Measurements from ENCODE around the gene WDR33. TPM values are rescaled to one million over a fixed set of nuclear protein-coding genes. Genes with fewer than 3 reads are reported as not detected.
"Not testable (repeated sequence)": the region's sequence is repeated elsewhere in the genome, so short reads cannot be mapped to it uniquely, and the experiment has no call there.

WDR33 gene
- total and polyA plus RNA-seq, 9 donors, result 16.3 to 56.2 (median 46.7) TPM

DNA sequence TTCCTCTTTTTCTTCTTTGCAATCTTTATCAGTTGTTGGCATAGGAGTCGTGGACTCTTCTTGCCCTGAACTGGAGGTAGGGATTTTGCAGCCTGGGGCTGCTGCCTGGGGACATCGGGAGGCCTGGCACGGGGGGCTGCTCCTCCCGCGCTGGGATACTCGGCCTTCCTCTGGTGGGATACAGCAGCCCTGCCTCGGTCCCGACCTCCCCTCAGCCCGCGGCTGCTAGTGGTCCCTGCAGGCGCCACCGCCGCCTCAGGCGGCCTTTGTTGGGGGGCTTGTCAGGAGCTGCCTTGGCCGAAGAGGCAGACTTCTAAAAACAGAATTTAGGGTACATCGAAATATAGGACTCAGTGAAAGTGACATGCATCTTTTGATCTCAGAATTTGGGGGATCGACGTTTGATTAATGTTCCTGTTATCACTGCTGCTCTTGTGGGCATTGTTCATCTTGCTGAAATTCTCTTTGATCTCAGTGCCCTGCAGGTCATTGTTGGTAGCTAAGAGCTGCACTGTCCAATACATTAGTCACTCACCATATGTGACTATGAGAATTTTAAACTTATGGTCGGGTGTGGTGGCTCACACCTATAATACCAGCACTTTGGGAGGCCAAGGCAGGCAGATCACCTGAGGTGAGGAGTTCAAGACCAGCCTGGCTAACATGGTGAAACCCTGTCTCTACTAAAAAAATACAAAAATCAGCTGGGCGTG, 30.7 kb upstream of the WDR33 start:
- H3K4me1 ChIP-seq (ENCODE audit: insufficient read depth), result no peaks in the 10 kb centered on the region
- no peaks in the 10 kb centered on the region for H3K9me3 ChIP-seq
- no peaks in the 10 kb centered on the region for H3K36me3 ChIP-seq
- H3K4me3 ChIP-seq, result no peak overlapping the region
- TF ChIP-seq EP300 (IDR thresholded peaks at IDR 0.05) (no peak), POLR2A (IDR thresholded peaks at IDR 0.05) (no peak)
- TF ChIP-seq, protein P1, sequence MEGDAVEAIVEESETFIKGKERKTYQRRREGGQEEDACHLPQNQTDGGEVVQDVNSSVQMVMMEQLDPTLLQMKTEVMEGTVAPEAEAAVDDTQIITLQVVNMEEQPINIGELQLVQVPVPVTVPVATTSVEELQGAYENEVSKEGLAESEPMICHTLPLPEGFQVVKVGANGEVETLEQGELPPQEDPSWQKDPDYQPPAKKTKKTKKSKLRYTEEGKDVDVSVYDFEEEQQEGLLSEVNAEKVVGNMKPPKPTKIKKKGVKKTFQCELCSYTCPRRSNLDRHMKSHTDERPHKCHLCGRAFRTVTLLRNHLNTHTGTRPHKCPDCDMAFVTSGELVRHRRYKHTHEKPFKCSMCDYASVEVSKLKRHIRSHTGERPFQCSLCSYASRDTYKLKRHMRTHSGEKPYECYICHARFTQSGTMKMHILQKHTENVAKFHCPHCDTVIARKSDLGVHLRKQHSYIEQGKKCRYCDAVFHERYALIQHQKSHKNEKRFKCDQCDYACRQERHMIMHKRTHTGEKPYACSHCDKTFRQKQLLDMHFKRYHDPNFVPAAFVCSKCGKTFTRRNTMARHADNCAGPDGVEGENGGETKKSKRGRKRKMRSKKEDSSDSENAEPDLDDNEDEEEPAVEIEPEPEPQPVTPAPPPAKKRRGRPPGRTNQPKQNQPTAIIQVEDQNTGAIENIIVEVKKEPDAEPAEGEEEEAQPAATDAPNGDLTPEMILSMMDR (IDR thresholded peaks at IDR 0.05), result no peak
- 68 to 80% (median 74%) methylated on average over 20 of the region's 20 CpGs for WGBS, 3 donors
- intact Hi-C loops (cut with DNase I), result loop anchor here in 1 of 4 donors (10.0 kb wide), 1 partner anchor 317 kb away; the partner anchor contains the start of gene IWS1
- no peaks in the 10 kb centered on the region for H3K27me3 ChIP-seq
- no peak for DNase-seq
- H3K27ac ChIP-seq, result no peak overlapping the region

DNA sequence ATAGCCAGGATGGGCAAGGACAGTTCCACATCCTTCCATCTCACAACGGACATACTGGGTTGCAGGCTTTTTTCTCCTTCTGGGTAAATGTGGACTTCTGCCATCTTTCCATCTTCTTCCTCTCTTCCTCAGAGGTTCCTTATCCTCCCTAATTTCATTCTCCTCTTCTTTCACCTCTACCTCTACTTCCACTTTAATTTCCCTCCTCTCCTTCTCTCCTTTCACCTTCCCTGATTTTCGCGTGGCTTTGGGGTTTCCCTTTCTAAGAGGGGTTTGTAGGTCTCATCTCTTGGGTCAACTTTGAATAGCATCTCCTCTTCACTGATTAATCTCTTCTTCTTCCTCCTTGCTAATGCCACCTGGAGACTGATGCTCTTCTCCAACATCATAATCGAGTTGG, 29.9 kb upstream of the WDR33 start:
- Histone ChIP-seq H3K27ac (no peak overlapping the region), H3K27me3 (no peaks in the 10 kb centered on the region), H3K4me3 (no peak overlapping the region), H3K4me1 (ENCODE audit: insufficient read depth) (no peaks in the 10 kb centered on the region), H3K9me3 (no peaks in the 10 kb centered on the region), H3K36me3 (no peaks in the 10 kb centered on the region)
- WGBS, 3 donors, result 90 to 93% (median 93%) methylated on average over 4 of the region's 4 CpGs
- no peak for DNase-seq
- TF ChIP-seq EP300 (IDR thresholded peaks at IDR 0.05), result no peak
- TF ChIP-seq POLR2A (IDR thresholded peaks at IDR 0.05), result no peak
- TF ChIP-seq, protein P1 (IDR thresholded peaks at IDR 0.05), result no peak
- intact Hi-C loops (cut with DNase I), result loop anchor here in 1 of 4 donors (10.0 kb wide), 1 partner anchor 316 kb away; the partner anchor contains the start of gene IWS1

DNA sequence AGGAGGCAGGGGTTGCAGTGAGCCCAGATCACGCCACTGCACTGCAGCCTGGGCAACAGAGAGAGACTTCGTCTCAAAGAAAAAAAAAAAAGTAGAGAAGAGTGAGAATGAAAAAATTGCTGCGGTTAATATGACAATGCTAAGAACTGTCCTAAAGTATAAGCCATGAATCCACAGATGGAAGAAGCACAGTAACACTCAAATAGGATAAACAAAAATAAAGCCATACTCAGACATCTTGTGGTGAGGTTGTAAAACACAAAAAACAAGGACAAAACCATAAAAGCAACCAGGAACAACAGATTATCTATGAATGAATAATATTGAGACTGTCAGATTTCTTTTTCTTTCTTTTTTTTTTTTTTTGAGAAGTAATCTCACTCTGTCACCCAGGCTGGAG, 24.0 kb upstream of the WDR33 start:
- no peaks in the 10 kb centered on the region for H3K4me1 ChIP-seq (ENCODE audit: insufficient read depth)
- H3K9me3 ChIP-seq, result no peaks in the 10 kb centered on the region
- no peak overlapping the region for H3K27ac ChIP-seq
- intact Hi-C loops (cut with DNase I), result loop anchor here in 1 of 4 donors (5.0 kb wide), 1 partner anchor 112 kb away; no protein-coding TSS in a partner anchor
- no peak for TF ChIP-seq EP300 (IDR thresholded peaks at IDR 0.05)
- TF ChIP-seq, protein P1 (IDR thresholded peaks at IDR 0.05), result no peak
- TF ChIP-seq POLR2A (IDR thresholded peaks at IDR 0.05), result no peak
- H3K36me3 ChIP-seq, result no peaks in the 10 kb centered on the region
- H3K27me3 ChIP-seq, result no peaks in the 10 kb centered on the region
- WGBS, 3 donors, result 70 to 86% (median 73%) methylated on average over 3 of the region's 3 CpGs
- DNase-seq, result no peak
- H3K4me3 ChIP-seq, result no peak overlapping the region

DNA sequence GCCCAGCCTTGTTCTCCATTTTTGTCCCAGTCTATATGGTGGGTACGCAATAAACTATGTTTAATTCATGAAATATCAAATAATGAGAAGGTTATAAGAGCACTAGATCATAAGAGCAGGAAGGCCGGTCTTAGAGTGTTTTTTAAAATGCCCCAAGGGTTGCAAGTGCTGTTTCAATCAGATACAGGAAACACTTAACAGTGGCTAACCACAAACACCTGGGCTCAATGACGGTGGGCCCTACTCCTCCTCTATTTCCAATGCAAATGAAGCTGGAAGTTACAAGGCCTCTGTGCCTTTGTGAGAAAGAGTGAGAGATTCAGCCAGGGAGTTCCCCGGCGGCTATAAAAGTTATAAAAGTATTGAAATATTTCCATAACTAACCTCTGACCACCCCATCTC, 18.9 kb upstream of the WDR33 start:
- Histone ChIP-seq H3K27me3 (no peaks in the 10 kb centered on the region), H3K36me3 (no peaks in the 10 kb centered on the region), H3K4me3 (no peak overlapping the region), H3K4me1 (ENCODE audit: insufficient read depth) (no peaks in the 10 kb centered on the region), H3K9me3 (no peaks in the 10 kb centered on the region), H3K27ac (no peak overlapping the region)
- DNase-seq, result no peak
- no peak for TF ChIP-seq EP300 (IDR thresholded peaks at IDR 0.05)
- TF ChIP-seq, protein P1 (IDR thresholded peaks at IDR 0.05), result no peak
- TF ChIP-seq POLR2A (IDR thresholded peaks at IDR 0.05), result no peak
- 61 to 69% (median 68%) methylated on average over 5 of the region's 5 CpGs for WGBS, 3 donors
- intact Hi-C loops (cut with DNase I), result no loop called here

DNA sequence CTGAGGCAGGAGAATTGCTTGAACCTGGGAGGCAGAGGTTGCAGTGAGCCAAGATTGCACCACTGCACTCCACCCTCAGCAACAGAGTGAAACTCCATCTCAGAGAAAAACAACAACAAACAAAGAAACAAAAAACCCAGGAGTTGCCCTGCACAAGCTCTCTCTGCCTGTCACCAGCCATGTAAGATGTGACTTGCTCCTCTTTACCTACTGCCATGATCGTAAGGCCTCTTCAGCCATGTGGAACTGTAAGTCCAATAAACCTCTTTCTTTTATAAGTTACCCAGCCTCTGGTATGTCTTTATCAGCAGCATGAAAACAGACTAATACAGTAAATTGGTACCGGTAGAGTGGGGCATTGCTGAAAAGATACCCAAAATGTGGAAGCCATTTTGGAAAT, 15.7 kb upstream of the WDR33 start:
- H3K27me3 ChIP-seq; H3K4me3 ChIP-seq; DNase-seq; H3K36me3 ChIP-seq; H3K4me1 ChIP-seq (ENCODE audit: insufficient read depth); intact Hi-C loops (cut with DNase I); H3K27ac ChIP-seq; H3K9me3 ChIP-seq: not testable (repeated sequence)
- 96 to 100% (median 96%) methylated on average over 2 of the region's 2 CpGs for WGBS, 3 donors
